H1 (cell line): ENCODE data around the gene PWP1. TPM values are rescaled to one million over a fixed set of nuclear protein-coding genes. Genes with fewer than 3 reads are reported as not detected.

Experiments used
- ASH2L ChIP-seq: fragments of 200-600, 300-600 bp; sonication (generic); IDR thresholded peaks from one replicate; pipeline ENCODE4 v1.7.1; 2017; ENCODE audit warnings: low read length
- BRCA1 ChIP-seq: IDR thresholded peaks from 2 replicates; pipeline ENCODE4 v1.6.1; 2012; ENCODE audit warnings: low read depth, low read length, improper control_type of control experiment
- NANOG ChIP-seq: IDR thresholded peaks from 2 replicates; pipeline ENCODE4 v1.6.1; 2011; ENCODE audit warnings: low read length, low read depth, mild to moderate bottlenecking, inconsistent platforms; ENCODE audit not compliant: insufficient read depth, poor library complexity, severe bottlenecking
- RNF2 ChIP-seq: fragments of 200-900, 300-1000 bp; sonication (generic); IDR thresholded peaks from 2 replicates; pipeline ENCODE4 v1.7.1; 2016; ENCODE audit warnings: borderline replicate concordance, low read depth, mild to moderate bottlenecking, antibody characterized with exemption, low read length; ENCODE audit not compliant: poor library complexity, severe bottlenecking; ENCODE audit errors: missing control alignments
- TCF12 ChIP-seq: IDR thresholded peaks from 2 replicates; pipeline ENCODE4 v1.6.1; 2011; ENCODE audit warnings: low read depth, mild to moderate bottlenecking, low read length
- polyA plus RNA-seq, 7 experiments: library from polyadenylated mRNA; depleted of rRNA in 3 of 7; stranded (reverse) in 5 of 7; unstranded in 2 of 7; fragments of >200 nt in 5 of 7; fragments of 200-250 nt in 2 of 7; gene quantifications; 1 replicate in 5 of 7; 2 replicates in 1 of 7; 4 replicates in 1 of 7; pipeline versions ENCODE4 v1.2.1 to v1.2.3, GENCODE V29; 2011 to 2013; ENCODE audit warnings: missing spikeins in 2 of 7, mixed read lengths in 2 of 7
- total RNA-seq: library from RNA; stranded (reverse); fragmentation: NEBNext Ultra II Directional; extraction: Animal tissue kit (Norgen Biotek cat#: 25700); gene quantifications from 2 replicates; pipeline ENCODE4 v1.2.1, GENCODE V29; 2021

The PWP1 gene
- total and polyA plus RNA-seq, 2 of the 8 experiments (the other 6 are each of a cell fraction or from before 2014, with no cell fraction given) = 57.8 to 78.5 TPM

DNA sequence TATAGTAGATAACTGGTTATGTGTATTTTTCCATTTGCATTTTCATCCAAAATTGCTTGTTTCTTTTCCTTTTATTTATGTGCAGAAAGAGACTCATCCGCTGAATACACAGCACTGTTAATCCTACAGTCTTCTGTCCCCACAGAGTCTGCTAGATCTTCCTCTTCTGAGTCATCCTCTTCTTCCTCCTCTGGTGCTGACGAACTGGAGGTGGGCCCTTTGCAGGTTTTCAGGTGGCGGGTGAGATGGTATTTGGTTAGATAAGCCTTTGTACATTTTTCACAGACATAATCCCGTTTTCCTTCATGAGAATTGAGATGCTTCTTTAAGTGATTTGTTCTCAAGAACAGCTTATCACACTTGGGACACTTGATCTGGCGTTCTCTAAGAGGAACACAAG lies 48.5 kb downstream of the PWP1 start (continued):
- TF ChIP-seq BRCA1 (no peak), ASH2L (no peak), TCF12 (no peak), RNF2 (no peak), NANOG (no peak)
